AG04450 (cell line): ENCODE data around the gene MRGPRF. TPM values are rescaled to one million over a fixed set of nuclear protein-coding genes. Genes with fewer than 3 reads are reported as not detected.

Experiments used
- CTCF ChIA-PET: fragments of 300-600, 350-600 bp; formaldehyde crosslinking; extraction: SDS; loops from one replicate; lab custom pipeline; 2022; ENCODE audit warnings: antibody characterized with exemption, inconsistent platforms; lab: Charles Lee
- POLR2A ChIA-PET: fragments of 350-600 bp; formaldehyde crosslinking; extraction: SDS; loops from one replicate; lab custom pipeline; 2021; ENCODE audit warnings: antibody characterized with exemption, inconsistent platforms; lab: Yijun Ruan, JAX
- DNase-seq: peaks from one replicate; pipeline ENCODE4 v3.0.0-alpha.2; 2011; ENCODE audit warnings: low read depth, low spot score
- H3K27ac ChIP-seq: one replicate; pipeline ENCODE4 v1.5.1; 2012; ENCODE audit warnings: low read depth, low read length, control low read depth
- H3K27me3 ChIP-seq: one replicate; pipeline ENCODE4 v1.6.0; 2012; ENCODE audit warnings: low read length; ENCODE audit not compliant: control insufficient read depth, insufficient read depth
- H3K4me3 ChIP-seq: 2 replicates; pipeline ENCODE4 v1.5.1; 2011; ENCODE audit warnings: mild to moderate bottlenecking, low read depth, low read length, control low read depth
- H3K9me3 ChIP-seq: 2 replicates; pipeline ENCODE4 v1.5.1; 2012; ENCODE audit warnings: low read length; ENCODE audit not compliant: control insufficient read depth, insufficient read depth
- polyA plus RNA-seq: library from polyadenylated mRNA; depleted of rRNA; stranded (reverse); fragments of >200 nt; gene quantifications from 2 replicates; pipeline ENCODE4 v1.2.3, GENCODE V29; 2011
- TF ChIP-seq, protein P1 (sequence below): IDR thresholded peaks from 2 replicates; pipeline ENCODE4 v1.5.1; 2011; ENCODE audit warnings: low read depth, low read length, control low read depth, inconsistent platforms

Gene MRGPRF
- polyA plus RNA-seq, 1 experiment = 28.6 TPM

- no peaks in the 10 kb centered on the region for H3K27me3 ChIP-seq
- TF ChIP-seq, protein P1, sequence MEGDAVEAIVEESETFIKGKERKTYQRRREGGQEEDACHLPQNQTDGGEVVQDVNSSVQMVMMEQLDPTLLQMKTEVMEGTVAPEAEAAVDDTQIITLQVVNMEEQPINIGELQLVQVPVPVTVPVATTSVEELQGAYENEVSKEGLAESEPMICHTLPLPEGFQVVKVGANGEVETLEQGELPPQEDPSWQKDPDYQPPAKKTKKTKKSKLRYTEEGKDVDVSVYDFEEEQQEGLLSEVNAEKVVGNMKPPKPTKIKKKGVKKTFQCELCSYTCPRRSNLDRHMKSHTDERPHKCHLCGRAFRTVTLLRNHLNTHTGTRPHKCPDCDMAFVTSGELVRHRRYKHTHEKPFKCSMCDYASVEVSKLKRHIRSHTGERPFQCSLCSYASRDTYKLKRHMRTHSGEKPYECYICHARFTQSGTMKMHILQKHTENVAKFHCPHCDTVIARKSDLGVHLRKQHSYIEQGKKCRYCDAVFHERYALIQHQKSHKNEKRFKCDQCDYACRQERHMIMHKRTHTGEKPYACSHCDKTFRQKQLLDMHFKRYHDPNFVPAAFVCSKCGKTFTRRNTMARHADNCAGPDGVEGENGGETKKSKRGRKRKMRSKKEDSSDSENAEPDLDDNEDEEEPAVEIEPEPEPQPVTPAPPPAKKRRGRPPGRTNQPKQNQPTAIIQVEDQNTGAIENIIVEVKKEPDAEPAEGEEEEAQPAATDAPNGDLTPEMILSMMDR = no peak
- ChIA-PET CTCF (no interaction called here), POLR2A (interaction anchor here (0.6 kb wide), 1 partner anchor 1150 kb away, joined by 8 read pairs; no protein-coding TSS in a partner anchor)
- H3K9me3 ChIP-seq = no peaks in the 10 kb centered on the region; the same call in 1 of the 2 replicates
- H3K27ac ChIP-seq = no peak overlapping the region
- H3K4me3 ChIP-seq = no peak overlapping the region
- no peak for DNase-seq
These were observed 9.1 kb downstream of the MRGPRF start for GRCh38 chr11:69003866-69004367.

DNA sequence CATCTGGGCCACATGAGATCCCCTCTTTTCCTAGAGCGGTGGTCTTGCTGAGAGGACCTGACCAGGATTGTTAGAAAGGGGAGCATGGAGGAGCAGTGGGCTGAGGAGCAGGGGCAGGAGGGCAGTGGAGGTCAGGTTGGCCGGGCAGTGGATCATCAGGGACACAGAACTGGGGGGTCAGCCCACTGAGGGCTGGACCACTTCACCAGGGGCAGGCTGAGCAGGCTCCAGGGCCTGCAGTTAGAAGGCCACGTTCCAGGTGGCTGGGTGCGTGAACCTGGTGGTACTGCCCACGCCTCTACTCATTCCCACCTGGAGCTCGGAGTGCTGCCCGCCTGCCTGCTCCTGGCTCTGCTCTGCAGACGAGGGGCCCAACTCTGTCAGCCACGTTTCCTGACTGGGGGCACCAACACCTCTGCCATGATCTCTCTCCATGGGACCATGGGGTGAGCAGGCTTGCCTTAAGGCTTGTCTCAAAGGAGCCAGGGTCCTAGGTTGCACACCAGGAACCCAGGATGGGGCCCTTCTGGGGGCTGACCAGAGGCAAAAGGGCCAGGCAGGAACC is 9.7 kb downstream of the MRGPRF start:
- POLR2A ChIA-PET = interaction anchor here (0.6 to 4.4 kb wide), 2 partner anchors 9 to 1151 kb away, joined by 8 to 27 read pairs; partner anchors contain the start of gene MRGPRF
- Histone ChIP-seq H3K9me3 (no peaks in the 10 kb centered on the region; the same call in 1 of the 2 replicates), H3K4me3 (no peak overlapping the region), H3K27me3 (no peaks in the 10 kb centered on the region), H3K27ac (no peak overlapping the region)
- CTCF ChIA-PET = no interaction called here
- TF ChIP-seq, protein P1 = no peak
- DNase-seq = no peak

DNA sequence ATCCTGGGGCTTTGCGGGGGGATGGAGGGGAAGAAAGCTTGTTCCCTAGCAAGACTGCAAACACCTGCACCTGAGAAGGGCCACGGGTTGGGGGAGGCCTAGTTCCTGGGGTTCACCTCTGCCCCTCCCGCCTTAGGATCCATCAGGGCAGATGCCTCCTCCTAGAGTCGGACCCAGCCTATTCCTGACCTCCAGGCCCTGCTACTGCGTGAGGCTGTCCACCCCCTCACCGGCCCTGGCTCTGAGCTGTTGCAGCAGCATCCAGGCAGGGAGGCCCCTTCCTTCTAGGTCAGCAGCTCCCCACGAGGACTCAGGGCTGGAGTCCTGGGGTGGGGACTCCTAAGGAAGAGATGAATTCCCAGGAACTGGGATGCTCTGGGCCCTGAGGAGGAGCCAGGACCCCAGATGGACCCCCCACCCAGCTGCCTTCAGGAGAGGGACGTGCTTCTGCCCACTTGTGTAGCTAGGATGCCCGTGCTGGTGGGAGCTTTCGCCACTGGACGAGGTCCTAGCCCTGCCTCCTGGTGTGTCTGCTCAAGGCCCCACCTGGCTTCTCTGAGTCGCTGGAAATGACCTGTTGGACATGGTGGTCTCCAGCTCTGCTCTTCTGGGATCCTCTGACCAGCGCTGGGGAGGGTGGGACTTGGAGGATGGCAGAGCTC is 10.3 kb downstream of the MRGPRF start:
- DNase-seq = no peak
- CTCF ChIA-PET = interaction anchor here (1.0 to 1.6 kb wide), 2 partner anchors 10 to 85 kb away, joined by 3 to 6 read pairs; partner anchors contain the start of gene MRGPRF
- POLR2A ChIA-PET = interaction anchor here (0.6 to 4.4 kb wide), 2 partner anchors 9 to 56 kb away, joined by 3 to 27 read pairs; partner anchors contain the start of gene MRGPRF
- Histone ChIP-seq H3K27me3 (no peaks in the 10 kb centered on the region), H3K9me3 (no peaks in the 10 kb centered on the region; the same call in 1 of the 2 replicates), H3K27ac (no peak overlapping the region), H3K4me3 (no peak overlapping the region)
- TF ChIP-seq, protein P1 = no peak

DNA sequence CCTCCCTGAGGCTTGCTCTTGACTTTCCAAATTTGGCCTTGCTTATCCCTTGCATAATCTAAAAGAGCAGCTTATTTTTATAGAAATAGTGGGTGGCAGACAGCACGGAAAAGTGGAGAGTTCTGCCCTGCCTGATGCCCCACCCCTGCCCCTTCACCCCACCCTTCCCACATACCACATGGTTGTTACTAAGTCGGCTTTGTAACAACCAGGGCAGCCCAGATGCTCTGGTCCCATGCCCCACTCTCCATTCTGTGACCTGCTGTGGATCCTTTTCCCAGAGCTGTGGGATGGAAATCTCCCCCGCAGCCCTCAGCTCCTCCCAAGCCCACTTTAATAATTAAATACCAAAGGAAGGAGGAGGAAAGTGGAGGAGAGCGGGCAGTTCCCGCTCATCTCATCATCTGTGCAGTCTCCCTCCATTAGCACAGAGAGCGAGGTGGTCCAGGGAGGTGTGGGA is 10.9 kb downstream of the MRGPRF start:
- no peaks in the 10 kb centered on the region; the same call in 1 of the 2 replicates for H3K9me3 ChIP-seq
- ChIA-PET POLR2A (interaction anchor here (0.6 to 4.4 kb wide), 2 partner anchors 10 to 55 kb away, joined by 3 to 27 read pairs; partner anchors contain the start of gene MRGPRF), CTCF (interaction anchor here (1.0 to 1.6 kb wide), 3 partner anchors 10 to 86 kb away, joined by 3 to 6 read pairs (median 5); partner anchors contain the start of gene MRGPRF)
- H3K4me3 ChIP-seq = no peak overlapping the region
- TF ChIP-seq, protein P1 = no peak
- no peak overlapping the region for H3K27ac ChIP-seq
- H3K27me3 ChIP-seq = no peaks in the 10 kb centered on the region
- no peak for DNase-seq
